Measurements from ENCODE around the gene CEACAM4. TPM values are rescaled to one million over a fixed set of nuclear protein-coding genes. Genes with fewer than 3 reads are reported as not detected.

Gene CEACAM4
- total and polyA plus RNA-seq, 2 of the 4 experiments (the other 2 are of a cell fraction) = not detected

DNA sequence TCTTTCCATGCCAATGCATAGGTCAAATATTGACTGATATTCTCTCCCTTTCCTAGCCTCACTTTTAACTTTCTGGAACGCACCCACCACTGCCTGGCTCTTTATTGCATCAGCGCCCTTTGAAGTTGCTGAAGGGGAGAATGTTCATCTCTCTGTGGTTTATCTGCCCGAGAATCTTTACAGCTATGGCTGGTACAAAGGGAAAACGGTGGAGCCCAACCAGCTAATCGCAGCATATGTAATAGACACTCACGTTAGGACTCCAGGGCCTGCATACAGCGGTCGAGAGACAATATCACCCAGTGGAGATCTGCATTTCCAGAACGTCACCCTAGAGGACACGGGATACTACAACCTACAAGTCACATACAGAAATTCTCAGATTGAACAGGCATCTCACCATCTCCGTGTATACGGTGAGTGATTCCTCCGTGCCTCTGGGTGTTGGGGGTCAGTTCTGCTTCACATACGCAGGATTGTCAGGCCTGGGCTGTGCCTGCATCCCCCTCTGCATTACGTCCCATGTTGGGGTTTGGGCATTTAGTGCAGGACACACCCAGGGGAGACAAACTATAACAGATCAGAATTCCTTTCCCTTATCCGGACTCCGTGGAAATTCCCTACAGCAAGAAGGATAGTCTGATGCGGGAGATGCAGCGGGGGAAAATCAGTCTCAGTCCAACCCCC, 49.6 kb downstream of the CEACAM4 start:
- DNase-seq (no peak), ATAC-seq (ENCODE audit: low read depth) (no peak)
- Histone ChIP-seq H3K4ac (ENCODE audit: low read depth, low read length) (no peak overlapping the region), H3K56ac (ENCODE audit: extremely low read depth, insufficient read depth, low read length) (no peak overlapping the region), H3K27me3 (ENCODE audit: control insufficient read depth, insufficient read depth, low read length) (peaks cover under 1% of the 10 kb centered on the region), H3K4me1 (ENCODE audit: control insufficient read depth, insufficient read depth, low read length) (no peaks in the 10 kb centered on the region), H3K9ac (ENCODE audit: low read depth, low read length) (no peak overlapping the region), H3K9me3 (ENCODE audit: control insufficient read depth, insufficient read depth, low read length) (no peaks in the 10 kb centered on the region), H3K18ac (ENCODE audit: low read depth, low read length) (no peak overlapping the region), H2BK5ac (ENCODE audit: low read depth, low read length, poor library complexity, severe bottlenecking) (no peak overlapping the region), H3K27ac (ENCODE audit: insufficient read depth, low read length) (no peak overlapping the region), H3K9me1 (ENCODE audit: insufficient read depth, low read length) (no peaks in the 10 kb centered on the region), H4K20me1 (ENCODE audit: insufficient read depth, low read length) (no peaks in the 10 kb centered on the region), H2AK9ac (replicated peaks; ENCODE audit: low read depth, low read length, poor library complexity) (no peak overlapping the region), H2AK5ac (ENCODE audit: low read depth, low read length) (no peak overlapping the region), H3K4me3 (ENCODE audit: insufficient read depth, low read depth, low read length) (no peak overlapping the region), H4K91ac (ENCODE audit: insufficient read depth, low read depth, low read length) (no peak overlapping the region), H3K4me2 (ENCODE audit: low read depth, low read length) (no peak overlapping the region), H3K23ac (ENCODE audit: low read depth, low read length) (no peak overlapping the region), H3K14ac (replicated peaks; ENCODE audit: low read depth, low read length) (no peak overlapping the region), H2BK120ac (ENCODE audit: low read depth, low read length) (no peak overlapping the region), H2BK15ac (ENCODE audit: low read depth, low read length) (no peak overlapping the region), H4K5ac (ENCODE audit: low read depth, low read length) (no peak overlapping the region), H2AFZ (replicated peaks; ENCODE audit: low read length, poor library complexity) (no peak overlapping the region), H3K36me3 (ENCODE audit: control insufficient read depth, insufficient read depth, low read length) (no peaks in the 10 kb centered on the region), H4K8ac (ENCODE audit: low read depth in 2 of 2, low read length in 2 of 2) (no peak overlapping the region), H3K79me1 (ENCODE audit: low read depth in 1 of 2, low read length in 2 of 2) (no peaks in the 10 kb centered on the region), H2BK20ac (ENCODE audit: low read depth, low read length) (no peak overlapping the region)
- 24% methylated on average over 3 of the region's 19 CpGs; no CpG with 5 or more reads in 1 of the 2 experiments for WGBS, 2 experiments (ENCODE audit: extremely low coverage in 2 of 2, insufficient read length in 1 of 2)
- dilution Hi-C loops (cut with HindIII; ENCODE audit: low sequenced_read_pairs, unreplicated experiment) (no loop called here), in situ Hi-C loops (cut with MboI; ENCODE audit: low sequenced_read_pairs) (no loop called here), intact Hi-C loops (cut with micrococcal nuclease) (no loop called here)
- TF ChIP-seq, protein P1, sequence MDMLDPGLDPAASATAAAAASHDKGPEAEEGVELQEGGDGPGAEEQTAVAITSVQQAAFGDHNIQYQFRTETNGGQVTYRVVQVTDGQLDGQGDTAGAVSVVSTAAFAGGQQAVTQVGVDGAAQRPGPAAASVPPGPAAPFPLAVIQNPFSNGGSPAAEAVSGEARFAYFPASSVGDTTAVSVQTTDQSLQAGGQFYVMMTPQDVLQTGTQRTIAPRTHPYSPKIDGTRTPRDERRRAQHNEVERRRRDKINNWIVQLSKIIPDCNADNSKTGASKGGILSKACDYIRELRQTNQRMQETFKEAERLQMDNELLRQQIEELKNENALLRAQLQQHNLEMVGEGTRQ (IDR thresholded peaks at IDR 0.05; ENCODE audit: low read depth, low read length) = no peak
- TF ChIP-seq BHLHE40 (IDR thresholded peaks at IDR 0.05; ENCODE audit: low read depth, low read length) (no peak), MXI1 (IDR thresholded peaks at IDR 0.05; ENCODE audit: borderline replicate concordance, low read depth, low read length) (no peak), FOS (IDR thresholded peaks at IDR 0.05; ENCODE audit: low read depth, low read length) (no peak), CHD1 (IDR thresholded peaks at IDR 0.05; ENCODE audit: low read depth, low read length) (no peak), POLR2A (IDR thresholded peaks at IDR 0.05; ENCODE audit: low read depth, low read length) (no peak), RCOR1 (IDR thresholded peaks at IDR 0.05; ENCODE audit: insufficient replicate concordance, low read length) (no peak), MAFK (IDR thresholded peaks at IDR 0.05; ENCODE audit: low read depth, low read length) (no peak), RAD21 (IDR thresholded peaks at IDR 0.05; ENCODE audit: low read length) (no peak), NFE2L2 (IDR thresholded peaks at IDR 0.05; ENCODE audit: low read depth, low read length) (no peak), MAZ (IDR thresholded peaks at IDR 0.05; ENCODE audit: borderline replicate concordance, low read depth, low read length) (no peak), CEBPB (IDR thresholded peaks at IDR 0.05; ENCODE audit: low read depth, low read length) (no peak), RFX5 (IDR thresholded peaks at IDR 0.05; ENCODE audit: low read depth, low read length) (no peak), SMC3 (IDR thresholded peaks at IDR 0.05; ENCODE audit: low read depth, low read length) (no peak)
- TF ChIP-seq, protein P2, sequence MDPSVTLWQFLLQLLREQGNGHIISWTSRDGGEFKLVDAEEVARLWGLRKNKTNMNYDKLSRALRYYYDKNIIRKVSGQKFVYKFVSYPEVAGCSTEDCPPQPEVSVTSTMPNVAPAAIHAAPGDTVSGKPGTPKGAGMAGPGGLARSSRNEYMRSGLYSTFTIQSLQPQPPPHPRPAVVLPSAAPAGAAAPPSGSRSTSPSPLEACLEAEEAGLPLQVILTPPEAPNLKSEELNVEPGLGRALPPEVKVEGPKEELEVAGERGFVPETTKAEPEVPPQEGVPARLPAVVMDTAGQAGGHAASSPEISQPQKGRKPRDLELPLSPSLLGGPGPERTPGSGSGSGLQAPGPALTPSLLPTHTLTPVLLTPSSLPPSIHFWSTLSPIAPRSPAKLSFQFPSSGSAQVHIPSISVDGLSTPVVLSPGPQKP (IDR thresholded peaks at IDR 0.05; ENCODE audit: borderline replicate concordance, low read depth, low read length) = no peak
- TF ChIP-seq, protein P3, sequence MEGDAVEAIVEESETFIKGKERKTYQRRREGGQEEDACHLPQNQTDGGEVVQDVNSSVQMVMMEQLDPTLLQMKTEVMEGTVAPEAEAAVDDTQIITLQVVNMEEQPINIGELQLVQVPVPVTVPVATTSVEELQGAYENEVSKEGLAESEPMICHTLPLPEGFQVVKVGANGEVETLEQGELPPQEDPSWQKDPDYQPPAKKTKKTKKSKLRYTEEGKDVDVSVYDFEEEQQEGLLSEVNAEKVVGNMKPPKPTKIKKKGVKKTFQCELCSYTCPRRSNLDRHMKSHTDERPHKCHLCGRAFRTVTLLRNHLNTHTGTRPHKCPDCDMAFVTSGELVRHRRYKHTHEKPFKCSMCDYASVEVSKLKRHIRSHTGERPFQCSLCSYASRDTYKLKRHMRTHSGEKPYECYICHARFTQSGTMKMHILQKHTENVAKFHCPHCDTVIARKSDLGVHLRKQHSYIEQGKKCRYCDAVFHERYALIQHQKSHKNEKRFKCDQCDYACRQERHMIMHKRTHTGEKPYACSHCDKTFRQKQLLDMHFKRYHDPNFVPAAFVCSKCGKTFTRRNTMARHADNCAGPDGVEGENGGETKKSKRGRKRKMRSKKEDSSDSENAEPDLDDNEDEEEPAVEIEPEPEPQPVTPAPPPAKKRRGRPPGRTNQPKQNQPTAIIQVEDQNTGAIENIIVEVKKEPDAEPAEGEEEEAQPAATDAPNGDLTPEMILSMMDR (conservative IDR thresholded peaks at IDR 0.05; ENCODE audit: low read depth, low read length) = no peak
- ChIA-PET CTCF (interaction anchor here (1.6 kb wide), 1 partner anchor 14 kb away, joined by 4 read pairs; no protein-coding TSS in a partner anchor), POLR2A (ENCODE audit: unreplicated experiment) (no interaction called here)
- BruUV-seq (replicated peaks) = no TSS peak
